Stomach (tissue), 19 donors: Measurements from ENCODE around the gene MZT2A. TPM values are rescaled to one million over a fixed set of nuclear protein-coding genes. Genes with fewer than 3 reads are reported as not detected.
"Not testable (repeated sequence)": the region's sequence is repeated elsewhere in the genome, so short reads cannot be mapped to it uniquely, and the experiment has no call there.

Source experiments
- DNase-seq, 2 donors: peaks; one replicate each; pipeline versions ENCODE4 v3.0.0 to v3.0.0-alpha.2; 2013 to 2019
- H3K27ac ChIP-seq, 5 donors: fragments of 200-600 bp in 4 of 5; sonication (generic) in 4 of 5; one replicate each; pipeline ENCODE4 v1.5.1; 2013 to 2019; ENCODE audit warnings: mild to moderate bottlenecking in 1 of 5, moderate library complexity in 1 of 5
- H3K27me3 ChIP-seq, 3 donors: fragments of 200-600 bp; sonication (generic); one replicate each; pipeline ENCODE4 v1.5.1; 2017 to 2019; ENCODE audit warnings: mixed run types in 1 of 3
- H3K36me3 ChIP-seq, 4 donors: fragments of 200-600 bp; sonication (generic); 1 replicate in 3 of 4; 2 replicates in 1 of 4; pipeline ENCODE4 v1.5.1; 2016 to 2019
- H3K4me1 ChIP-seq, 4 donors: fragments of 200-600 bp; sonication (generic); one replicate each; pipeline ENCODE4 v1.5.1; 2016 to 2019
- H3K4me3 ChIP-seq, 4 donors: fragments of 200-600 bp; sonication (generic) in 3 of 4; one replicate each; pipeline ENCODE4 v1.5.1; 2016 to 2019; ENCODE audit warnings: mild to moderate bottlenecking in 1 of 4
- H3K9me3 ChIP-seq, 4 donors: fragments of 200-600 bp; sonication (generic); one replicate each; pipeline ENCODE4 v1.5.1; 2016 to 2019
- POLR2AphosphoS5 ChIP-seq, 3 donors: sonication (generic); formaldehyde crosslinking; IDR thresholded peaks; one replicate each; pipeline ENCODE4 v1.6.1; 2016; ENCODE audit warnings: antibody characterized with exemption in 3 of 3
- WGBS, 5 donors: extraction: QIAGEN DNeasy Blood & Tissue Kit in 3 of 5; methylation state at CpG; one replicate each; pipeline versions ENCODE4 v1.1.5 to v1.1.7; 2013 to 2018; 5-methylcytosine and 5-hydroxymethylcytosine counted together
- intact Hi-C: fragments of 100-400 bp; cut with DNase I; formaldehyde crosslinking; loops from one replicate; pipeline ENCODE4 v1.15.1; 2023; ENCODE audit warnings: low total_unique reads
- long read RNA-seq, 10 donors: transcript quantifications; one replicate each; lab custom pipeline, GENCODE V29; 2026
- polyA plus RNA-seq, 3 donors: library from polyadenylated mRNA; stranded (reverse); fragments of 200-250 nt; gene quantifications; one replicate each; pipeline ENCODE4 v1.2.3, GENCODE V29; 2013
- total RNA-seq, 5 donors: library from RNA; depleted of rRNA; stranded (reverse); fragments of >200 nt; gene quantifications; one replicate each; pipeline versions ENCODE4 v1.1.0 to v1.2.3, GENCODE V29; 2014 to 2016
- TF ChIP-seq, protein P1 (sequence below), 7 experiments: fragments of 450-650 bp in 4 of 7; fragments of 200-600 bp in 3 of 7; sonication (generic) in 3 of 7; IDR thresholded peaks; one replicate each; pipeline ENCODE4 v1.5.1; 2016 to 2019; ENCODE audit warnings: antibody characterized with exemption in 7 of 7, control low read depth in 2 of 7, mild to moderate bottlenecking in 1 of 7
- donor health status: healthy with polysubstance abuse.
- donor health status: Bipolar disorder and iron deficiency.
- donor health status: healthy.

The MZT2A gene, protein sequence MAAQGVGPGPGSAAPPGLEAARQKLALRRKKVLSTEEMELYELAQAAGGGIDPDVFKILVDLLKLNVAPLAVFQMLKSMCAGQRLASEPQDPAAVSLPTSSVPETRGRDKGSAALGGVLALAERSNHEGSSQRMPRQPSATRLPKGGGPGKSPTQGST
- total RNA-seq (100 to 1,000 TPM in 1 of 5 donors, 10 to 100 TPM in 3, not detected in 1; 11.6 to 187 (median 73.8) TPM), polyA plus RNA-seq (100 to 1,000 TPM; 123 to 231 (median 152) TPM)
- long read RNA-seq, donor 1, transcript MZT2A-201 (3 exons, 624 nt) = major isoform, 30 of 50 reads
- long read RNA-seq, donor 1, partial matches to known transcripts = 19 of 50 reads
- long read RNA-seq, donor 1, other reads (novel, unspliced or antisense) = 0 of 50 reads
- long read RNA-seq, donor 2, transcript MZT2A-201 (3 exons, 624 nt) = major isoform, 22 of 78 reads
- long read RNA-seq, donor 2, partial matches to known transcripts = 56 of 78 reads
- long read RNA-seq, donor 2, other reads (novel, unspliced or antisense) = 0 of 78 reads
- long read RNA-seq, donor 3, transcript MZT2A-201 (3 exons, 624 nt) = major isoform, 23 of 31 reads
- long read RNA-seq, donor 3, partial matches to known transcripts = 5 of 31 reads
- long read RNA-seq, donor 3, other reads (novel, unspliced or antisense) = 0 of 31 reads
- long read RNA-seq, donor 4, partial matches to known transcripts = 0 of 3 reads
- long read RNA-seq, donor 4, other reads (novel, unspliced or antisense) = 0 of 3 reads
- long read RNA-seq, donor 5, transcript MZT2A-201 (3 exons, 624 nt) = major isoform, 48 of 65 reads
- long read RNA-seq, donor 5, partial matches to known transcripts = 14 of 65 reads
- long read RNA-seq, donor 5, other reads (novel, unspliced or antisense) = 0 of 65 reads
- long read RNA-seq, donor 6 = 0 reads
- long read RNA-seq, donor 7, transcript MZT2A-201 (3 exons, 624 nt) = major isoform, 39 of 51 reads
- long read RNA-seq, donor 7, partial matches to known transcripts = 9 of 51 reads
- long read RNA-seq, donor 7, other reads (novel, unspliced or antisense) = 0 of 51 reads
- long read RNA-seq, donor 8, transcript MZT2A-201 (3 exons, 624 nt) = major isoform, 36 of 54 reads
- long read RNA-seq, donor 8, partial matches to known transcripts = 15 of 54 reads
- long read RNA-seq, donor 8, other reads (novel, unspliced or antisense) = 0 of 54 reads
- long read RNA-seq, donor 9, transcript MZT2A-206 (2 exons, 2,826 nt) = minor isoform, 6 of 71 reads
- long read RNA-seq, donor 9, transcript MZT2A-201 (3 exons, 624 nt) = major isoform, 53 of 71 reads
- long read RNA-seq, donor 9, partial matches to known transcripts = 9 of 71 reads
- long read RNA-seq, donor 9, other reads (novel, unspliced or antisense) = 0 of 71 reads
- long read RNA-seq, donor 10, transcript MZT2A-201 (3 exons, 624 nt) = major isoform, 16 of 16 reads
- long read RNA-seq, donor 10, partial matches to known transcripts = 0 of 16 reads
- long read RNA-seq, donor 10, other reads (novel, unspliced or antisense) = 0 of 16 reads

DNA sequence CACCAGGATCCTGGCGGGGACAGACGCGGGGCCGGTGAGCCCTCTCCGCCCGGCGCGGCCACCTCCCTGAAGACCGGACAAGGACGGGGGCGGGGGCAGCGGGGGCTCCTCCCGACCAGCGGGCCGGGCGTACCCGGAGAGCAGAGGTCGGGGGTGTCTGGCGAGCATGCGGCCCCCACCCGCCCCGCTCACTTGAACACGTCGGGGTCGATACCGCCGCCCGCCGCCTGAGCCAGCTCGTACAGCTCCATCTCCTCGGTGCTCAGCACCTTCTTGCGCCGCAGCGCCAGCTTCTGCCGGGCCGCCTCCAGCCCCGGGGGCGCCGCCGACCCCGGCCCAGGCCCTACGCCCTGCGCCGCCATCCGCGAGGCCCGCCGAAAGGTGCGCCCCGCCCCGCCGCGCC, at the start of gene MZT2A:
TSS of gene MZT2A (minus strand) at position 383 of the 403 bp plus-strand sequence. CDS start at position 362, 21 bp downstream.
- 0 to 2% (median 1%) methylated on average over 1 to 52 of the region's 53 CpGs for WGBS, 5 donors
- Histone ChIP-seq H3K4me3 (peak within 1 kb of the TSS; percentile 74 to 94 (median 86)), H3K27ac (peak within 1 kb of the TSS; percentile 89 to 95 (median 93)), H3K4me1 (peaks cover 15 to 55% (median 37%) of the 10 kb centered on the region in 4 donors)
- H3K9me3 ChIP-seq, H3K36me3 ChIP-seq, DNase-seq, intact Hi-C loops, H3K27me3 ChIP-seq: not testable (repeated sequence)

DNA sequence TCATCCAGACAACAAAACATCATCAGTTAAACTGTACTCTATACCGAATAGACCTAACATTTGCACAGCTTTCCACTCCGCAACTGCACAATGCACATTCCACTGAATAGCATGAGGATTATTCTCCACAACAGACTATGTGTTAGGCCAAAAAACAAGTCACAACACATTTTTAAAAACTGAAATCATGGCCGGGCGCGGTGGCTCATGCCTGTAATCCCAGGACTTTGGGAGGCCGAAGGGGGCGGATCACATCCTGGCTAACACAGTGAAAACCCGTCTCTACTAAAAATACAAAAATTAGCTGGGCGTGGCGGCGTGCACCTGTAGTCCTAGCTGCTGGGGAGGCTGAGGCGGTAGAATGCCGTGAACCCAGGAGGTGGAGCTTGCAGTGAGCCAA, 46.7 kb upstream of the MZT2A start:
- H3K27me3 ChIP-seq, DNase-seq, H3K27ac ChIP-seq, H3K9me3 ChIP-seq, H3K4me1 ChIP-seq, H3K4me3 ChIP-seq, intact Hi-C loops, H3K36me3 ChIP-seq: not testable (repeated sequence)
- 89 to 93% (median 92%) methylated on average over 13 of the region's 13 CpGs for WGBS, 5 donors

DNA sequence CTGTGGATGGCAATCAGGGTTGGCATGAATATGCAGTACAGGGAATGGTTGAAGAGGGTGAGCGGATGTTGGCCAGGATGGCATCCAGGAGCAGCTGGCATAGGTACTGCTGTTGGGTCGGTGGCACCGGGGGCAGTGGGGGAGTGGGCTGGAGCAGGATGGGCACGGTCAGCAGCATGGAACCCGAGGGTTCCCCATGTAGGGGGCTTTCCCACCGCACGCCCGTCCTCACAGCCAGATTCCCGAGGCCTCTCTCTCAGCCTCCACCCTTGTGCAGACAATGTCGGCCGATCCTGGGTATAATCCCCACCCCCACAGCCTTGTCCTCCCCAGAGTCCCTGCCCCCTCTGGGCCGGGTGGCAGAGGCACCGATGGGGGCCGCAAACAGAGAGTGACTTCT, 44.6 kb upstream of the MZT2A start:
- DNase-seq, H3K27ac ChIP-seq, H3K27me3 ChIP-seq, H3K4me1 ChIP-seq, intact Hi-C loops, H3K36me3 ChIP-seq, H3K9me3 ChIP-seq, H3K4me3 ChIP-seq: not testable (repeated sequence)
- 88 to 96% (median 91%) methylated on average over 12 to 14 of the region's 14 CpGs for WGBS, 5 donors

DNA sequence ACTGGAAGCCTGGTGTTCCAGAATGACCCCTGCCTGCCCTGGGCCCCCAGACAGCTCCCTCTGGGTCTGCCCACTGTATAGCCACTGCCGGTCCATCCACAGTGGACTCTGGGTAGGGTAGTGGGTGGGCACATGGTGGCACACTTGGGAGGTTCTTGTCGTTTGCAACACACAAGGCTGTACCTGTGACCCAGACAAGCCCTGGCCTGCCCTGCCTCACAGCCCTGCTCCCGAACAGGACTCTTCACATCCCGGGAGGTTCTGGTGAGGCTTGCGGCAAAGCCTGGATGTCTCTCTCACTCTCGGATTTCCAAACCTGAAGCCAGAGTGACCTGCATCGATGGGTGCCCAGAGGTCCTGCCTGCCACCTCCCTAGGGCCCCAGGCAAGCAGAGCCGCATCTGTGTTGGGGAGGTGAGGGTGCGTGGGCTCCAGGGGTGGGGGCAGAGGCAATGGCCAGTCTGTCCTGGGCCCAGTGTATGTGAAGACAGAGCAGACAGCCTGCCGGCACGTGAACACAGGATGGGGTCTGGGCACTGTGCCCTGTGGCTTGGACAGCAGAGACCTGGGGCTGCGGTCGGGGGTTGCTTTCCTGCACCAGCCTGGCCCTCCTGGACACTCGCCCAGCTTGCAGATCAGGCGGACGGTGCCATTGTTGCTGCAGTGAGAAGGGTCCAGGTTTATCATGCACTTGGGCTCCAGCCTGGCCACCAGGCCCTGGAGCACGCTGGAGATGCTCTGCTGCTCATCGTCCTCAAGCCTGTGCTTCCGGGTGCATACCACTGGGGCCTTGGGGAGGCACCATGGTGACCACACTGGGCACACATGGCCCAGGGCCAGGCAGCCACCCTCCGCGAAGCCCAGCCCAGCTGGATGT, 44.0 kb upstream of the MZT2A start:
- H3K27me3 ChIP-seq, H3K4me1 ChIP-seq, H3K27ac ChIP-seq, H3K36me3 ChIP-seq, intact Hi-C loops, H3K9me3 ChIP-seq, DNase-seq, H3K4me3 ChIP-seq: not testable (repeated sequence)
- 79 to 88% (median 81%) methylated on average over 9 to 20 of the region's 21 CpGs for WGBS, 5 donors

DNA sequence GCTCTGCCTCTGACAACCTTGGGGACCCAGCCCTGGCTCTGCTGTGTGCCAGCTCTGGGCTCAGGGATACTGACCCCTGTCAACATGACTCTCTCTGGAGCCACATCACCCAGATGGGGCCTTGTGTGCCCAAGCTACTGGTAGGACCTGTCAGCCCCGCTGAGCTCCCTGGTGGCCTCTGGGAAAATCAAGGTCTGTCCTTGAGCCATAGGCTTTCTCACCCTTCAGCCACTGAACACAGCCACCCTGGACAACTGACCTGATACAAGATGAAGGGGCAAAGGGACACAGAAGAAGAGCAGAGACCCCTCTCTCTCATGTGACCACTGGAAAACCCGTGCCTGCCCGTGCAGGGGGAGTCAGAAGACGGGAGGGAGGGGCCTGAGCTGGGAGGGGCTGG, 43.3 kb upstream of the MZT2A start:
- no peaks in the 10 kb centered on the region for H3K4me1 ChIP-seq
- no peaks in the 10 kb centered on the region for H3K36me3 ChIP-seq
- WGBS, 5 donors = 55 to 72% (median 59%) methylated on average over 4 of the region's 4 CpGs; no CpG with 5 or more reads in 1 of the 5 donors
- no peaks in the 10 kb centered on the region for H3K27me3 ChIP-seq
- no peak for DNase-seq
- no peaks in the 10 kb centered on the region for H3K9me3 ChIP-seq
- no peak overlapping the region for H3K4me3 ChIP-seq
- TF ChIP-seq, protein P1, sequence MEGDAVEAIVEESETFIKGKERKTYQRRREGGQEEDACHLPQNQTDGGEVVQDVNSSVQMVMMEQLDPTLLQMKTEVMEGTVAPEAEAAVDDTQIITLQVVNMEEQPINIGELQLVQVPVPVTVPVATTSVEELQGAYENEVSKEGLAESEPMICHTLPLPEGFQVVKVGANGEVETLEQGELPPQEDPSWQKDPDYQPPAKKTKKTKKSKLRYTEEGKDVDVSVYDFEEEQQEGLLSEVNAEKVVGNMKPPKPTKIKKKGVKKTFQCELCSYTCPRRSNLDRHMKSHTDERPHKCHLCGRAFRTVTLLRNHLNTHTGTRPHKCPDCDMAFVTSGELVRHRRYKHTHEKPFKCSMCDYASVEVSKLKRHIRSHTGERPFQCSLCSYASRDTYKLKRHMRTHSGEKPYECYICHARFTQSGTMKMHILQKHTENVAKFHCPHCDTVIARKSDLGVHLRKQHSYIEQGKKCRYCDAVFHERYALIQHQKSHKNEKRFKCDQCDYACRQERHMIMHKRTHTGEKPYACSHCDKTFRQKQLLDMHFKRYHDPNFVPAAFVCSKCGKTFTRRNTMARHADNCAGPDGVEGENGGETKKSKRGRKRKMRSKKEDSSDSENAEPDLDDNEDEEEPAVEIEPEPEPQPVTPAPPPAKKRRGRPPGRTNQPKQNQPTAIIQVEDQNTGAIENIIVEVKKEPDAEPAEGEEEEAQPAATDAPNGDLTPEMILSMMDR (IDR thresholded peaks at IDR 0.05) = no peak
- no peak for TF ChIP-seq POLR2AphosphoS5 (IDR thresholded peaks at IDR 0.05)
- intact Hi-C loops = no loop called here
- no peak overlapping the region for H3K27ac ChIP-seq

DNA sequence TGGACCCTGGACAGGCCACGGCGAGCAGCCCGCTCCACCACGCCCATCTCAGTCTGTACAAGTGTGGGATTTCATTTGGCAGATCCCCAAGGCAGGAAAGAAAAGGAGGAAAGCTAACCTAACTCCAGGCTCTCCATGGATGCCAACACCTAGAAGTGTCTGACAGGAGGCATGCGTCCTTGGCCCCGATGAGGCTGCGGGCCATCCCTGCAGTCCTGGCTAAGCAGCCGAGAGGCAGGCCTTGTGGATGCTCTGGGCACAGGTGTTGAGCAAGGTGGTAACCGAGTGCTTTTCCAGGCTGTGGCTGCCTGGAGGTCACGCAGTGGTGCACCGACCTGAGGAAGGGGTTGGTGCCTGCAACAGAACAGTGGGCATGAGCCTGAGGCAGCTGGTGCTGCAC, 42.8 kb upstream of the MZT2A start:
- H3K4me3 ChIP-seq, intact Hi-C loops, H3K27me3 ChIP-seq, DNase-seq, H3K9me3 ChIP-seq, H3K4me1 ChIP-seq, H3K27ac ChIP-seq, H3K36me3 ChIP-seq: not testable (repeated sequence)
- 58 to 88% (median 81%) methylated on average over 8 to 11 of the region's 11 CpGs for WGBS, 5 donors

DNA sequence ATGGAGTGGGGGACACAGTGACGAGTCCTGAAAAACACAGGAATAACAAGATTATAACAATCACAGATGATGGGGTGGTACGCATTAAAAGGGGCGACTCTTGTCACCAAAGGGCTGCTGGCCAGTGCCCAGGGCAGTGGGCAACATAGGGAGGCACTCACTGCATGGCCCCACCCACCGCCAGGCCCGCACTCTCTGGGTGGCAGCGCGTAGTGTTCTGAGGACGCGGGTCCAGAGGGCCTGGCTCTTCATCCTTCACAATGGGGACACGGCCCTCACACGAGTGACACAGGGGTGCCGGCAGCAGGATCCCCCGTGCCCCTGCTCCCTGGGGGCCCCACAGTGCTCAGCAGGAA, 42.1 kb upstream of the MZT2A start:
- H3K9me3 ChIP-seq, H3K27ac ChIP-seq, DNase-seq, H3K27me3 ChIP-seq, H3K4me1 ChIP-seq, H3K4me3 ChIP-seq, intact Hi-C loops, H3K36me3 ChIP-seq: not testable (repeated sequence)
- WGBS, 5 donors = 63 to 89% (median 81%) methylated on average over 3 to 11 of the region's 13 CpGs

DNA sequence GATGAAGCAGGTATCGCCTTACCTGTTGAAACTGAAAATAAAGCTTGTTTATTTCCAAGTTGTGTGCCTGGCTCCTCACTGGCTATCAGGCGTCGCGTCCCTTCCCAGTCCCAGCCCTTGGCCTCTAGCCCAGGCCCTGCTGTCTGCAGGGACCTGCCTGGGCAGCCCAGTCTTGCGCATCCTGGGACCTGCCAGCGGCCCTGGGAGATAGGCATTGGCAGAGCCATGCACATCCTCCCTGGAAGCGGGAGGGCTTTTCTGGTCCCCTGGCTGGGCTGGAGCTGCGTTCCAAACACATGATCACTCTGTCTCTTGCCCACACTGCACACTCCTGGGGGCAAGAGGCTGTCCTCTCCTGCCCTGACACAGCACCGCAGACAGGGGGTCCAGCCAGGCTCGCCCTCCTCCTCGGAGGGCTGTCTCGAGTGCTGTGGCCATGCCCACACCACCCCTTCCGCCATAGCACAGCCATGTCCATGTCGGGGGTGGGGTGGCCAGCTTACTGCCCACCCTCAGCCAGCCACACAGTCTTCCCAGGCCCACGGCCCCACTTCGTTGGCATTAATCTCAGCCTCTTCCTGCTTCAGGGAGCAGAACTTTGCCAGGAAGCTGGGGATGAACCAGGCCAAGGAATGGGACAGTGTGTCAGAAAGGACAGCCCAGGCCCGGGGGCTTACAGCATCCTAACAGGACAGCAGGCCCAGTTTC, 41.6 kb upstream of the MZT2A start:
- H3K27me3 ChIP-seq, H3K27ac ChIP-seq, H3K4me1 ChIP-seq, DNase-seq, H3K36me3 ChIP-seq, intact Hi-C loops, H3K4me3 ChIP-seq, H3K9me3 ChIP-seq: not testable (repeated sequence)
- 68 to 96% (median 78%) methylated on average over 7 to 16 of the region's 17 CpGs for WGBS, 5 donors
